CD4-positive, alpha-beta T cell (primary cell): ENCODE data around the gene GABARAPL2. TPM values are rescaled to one million over a fixed set of nuclear protein-coding genes. Genes with fewer than 3 reads are reported as not detected.

Experiments used
- ATAC-seq: fragments of 200-7000 bp; cut with Tn5 transposase; one replicate; pipeline ENCODE4 v1.10.0; 2022; ENCODE audit warnings: mild to moderate bottlenecking; ENCODE audit not compliant: poor library complexity
- CTCF ChIA-PET: fragments of 350-600 bp; sonication (Branson Sonifier 250); formaldehyde crosslinking; loops from one replicate; lab custom pipeline; 2021; ENCODE audit warnings: antibody characterized with exemption, inconsistent platforms; lab: Charles Lee
- POLR2A ChIA-PET: fragments of 350-600 bp; sonication (Branson Sonifier 250); formaldehyde crosslinking; loops from one replicate; lab custom pipeline; 2021; ENCODE audit warnings: antibody characterized with exemption, inconsistent platforms; lab: Charles Lee
- DNase-seq, 14 experiments: peaks; one replicate each; pipeline ENCODE4 v3.0.0-alpha.2; 2013 to 2020; ENCODE audit warnings: mixed read lengths in 2 of 14
- H3K27ac ChIP-seq, 2 donors: one replicate each; pipeline versions ENCODE4 v1.5.1 to v1.7.0; 2013; ENCODE audit warnings: low read length in 2 of 2, low read depth in 1 of 2, mild to moderate bottlenecking in 1 of 2
- H3K27me3 ChIP-seq, 2 experiments: 1 replicate in 1 of 2; 2 replicates in 1 of 2; pipeline versions ENCODE4 v1.6.1 to v1.7.0; 2013; ENCODE audit warnings: low read length in 2 of 2, control low read depth in 1 of 2, mild to moderate bottlenecking in 1 of 2, moderate library complexity in 1 of 2; ENCODE audit not compliant: insufficient read depth in 2 of 2, control insufficient read depth in 1 of 2
- H3K36me3 ChIP-seq: one replicate; pipeline ENCODE4 v1.6.1; 2013; ENCODE audit warnings: low read length, control low read depth; ENCODE audit not compliant: insufficient read depth
- H3K4me1 ChIP-seq: one replicate; pipeline ENCODE4 v1.6.1; 2013; ENCODE audit warnings: low read length, control low read depth; ENCODE audit not compliant: insufficient read depth
- H3K4me3 ChIP-seq: one replicate; pipeline ENCODE4 v1.5.1; 2013; ENCODE audit warnings: mild to moderate bottlenecking, low read length, moderate library complexity
- H3K9me3 ChIP-seq, 2 experiments: 1 replicate in 1 of 2; 2 replicates in 1 of 2; pipeline versions ENCODE4 v1.6.1 to v1.7.0; 2013; ENCODE audit warnings: low read length in 2 of 2, mild to moderate bottlenecking in 2 of 2, control low read depth in 1 of 2, moderate library complexity in 1 of 2; ENCODE audit not compliant: control insufficient read depth in 1 of 2, insufficient read depth in 1 of 2
- H3K27ac Mint-ChIP-seq: one replicate; pipeline ENCODE4 v1.8.0; 2020; ENCODE audit warnings: mixed read lengths
- H3K27me3 Mint-ChIP-seq: one replicate; pipeline ENCODE4 v1.8.0; 2021; ENCODE audit warnings: mixed read lengths
- H3K36me3 Mint-ChIP-seq: one replicate; pipeline ENCODE4 v1.8.0; 2021; ENCODE audit warnings: low read depth, mixed read lengths
- H3K4me1 Mint-ChIP-seq: one replicate; pipeline ENCODE4 v1.8.0; 2021; ENCODE audit warnings: low read depth, mixed read lengths
- H3K4me3 Mint-ChIP-seq: one replicate; pipeline ENCODE4 v1.8.0; 2020; ENCODE audit warnings: mild to moderate bottlenecking, mixed read lengths
- H3K9me3 Mint-ChIP-seq: one replicate; pipeline ENCODE4 v1.8.0; 2020; ENCODE audit warnings: mixed read lengths
- CTCF ChIP-seq: fragments of 200-600 bp; IDR thresholded peaks from one replicate; pipeline ENCODE4 v1.8.0; 2022; ENCODE audit warnings: antibody characterized with exemption, mild to moderate bottlenecking
- intact Hi-C, 2 experiments: fragments of 100-400 bp; cut with DNase I in 1 of 2; cut with micrococcal nuclease in 1 of 2; formaldehyde crosslinking; loops; one replicate each; pipeline versions ENCODE4 v1.15.1 to v1.9.0; 2023 to 2025; cut with DNase I, micrococcal nuclease
- total RNA-seq, 174 experiments: library from RNA in 2 of 174; stranded (reverse) in 2 of 174; gene quantifications; one replicate each; pipeline ENCODE4 v1.2.3 and lab custom pipeline; 2021 to 2026

The GABARAPL2 gene
- total RNA-seq, 2 experiments from 2014 or later, result 44.6 to 48.3 TPM

DNA sequence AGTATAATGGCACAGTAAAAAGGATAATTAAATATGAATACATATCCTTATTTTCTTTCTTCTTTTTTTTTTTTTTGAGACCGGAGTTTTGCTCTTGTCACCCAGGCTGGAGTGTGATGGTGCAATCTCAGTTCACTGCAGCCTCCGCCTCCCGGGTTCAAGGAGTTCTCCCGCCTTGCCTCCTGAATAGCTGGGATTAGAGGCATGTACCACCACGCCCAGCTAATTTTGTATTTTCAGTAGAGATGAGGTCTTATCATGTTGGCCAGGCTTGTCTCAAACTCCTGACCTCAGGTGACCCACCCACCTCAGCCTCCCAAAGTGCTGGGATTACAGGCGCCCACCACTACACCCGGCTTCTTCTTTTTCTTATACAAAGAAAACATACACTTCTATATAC is 12.0 kb downstream of the GABARAPL2 start:
- Mint-ChIP-seq H3K9me3 (no peaks in the 10 kb centered on the region), H3K27me3 (no peaks in the 10 kb centered on the region), H3K4me3 (no peak overlapping the region), H3K27ac (no peak overlapping the region), H3K36me3 (peaks cover 67% of the 10 kb centered on the region), H3K4me1 (peaks cover 24% of the 10 kb centered on the region)
- Histone ChIP-seq H3K36me3 (peaks cover 63% of the 10 kb centered on the region), H3K27me3 (no peaks in the 10 kb centered on the region), H3K27ac (no peak overlapping the region), H3K9me3 (no peaks in the 10 kb centered on the region), H3K4me1 (no peaks in the 10 kb centered on the region), H3K4me3 (no peak overlapping the region)
- intact Hi-C loops, result no loop called here
- TF ChIP-seq CTCF, result no peak
- ChIA-PET CTCF (interaction anchor here (1.4 to 1.9 kb wide), 2 partner anchors 14 to 61 kb away, joined by 4 to 8 read pairs; no protein-coding TSS in a partner anchor), POLR2A (no interaction called here)
- DNase-seq (no peak), ATAC-seq (no peak)

DNA sequence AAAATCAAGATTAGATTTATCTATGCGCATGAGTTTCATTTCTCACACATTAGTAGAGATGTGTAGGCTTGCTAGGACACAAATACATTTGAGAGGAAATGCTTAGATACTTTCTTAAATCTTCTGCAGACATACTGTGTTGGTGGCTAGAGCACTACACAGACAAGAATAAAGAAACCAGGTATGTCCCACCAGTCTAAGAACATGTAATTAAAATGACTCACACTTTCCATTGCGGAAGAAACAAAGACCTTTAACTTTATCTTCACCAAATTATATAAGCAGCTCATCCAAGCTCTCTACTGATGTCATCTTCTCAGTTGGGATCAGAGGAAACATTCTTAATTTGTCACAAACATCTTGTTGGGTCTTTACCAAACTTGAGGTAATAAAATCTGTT is 12.5 kb downstream of the GABARAPL2 start:
- Histone ChIP-seq H3K4me1 (no peaks in the 10 kb centered on the region), H3K36me3 (peaks cover 57% of the 10 kb centered on the region), H3K27ac (no peak overlapping the region), H3K4me3 (no peak overlapping the region), H3K9me3 (no peaks in the 10 kb centered on the region), H3K27me3 (no peaks in the 10 kb centered on the region)
- DNase-seq (no peak), ATAC-seq (no peak)
- ChIA-PET CTCF (interaction anchor here (1.4 kb wide), 1 partner anchor 61 kb away, joined by 8 read pairs; no protein-coding TSS in a partner anchor), POLR2A (no interaction called here)
- no peaks in the 10 kb centered on the region for H3K9me3 Mint-ChIP-seq
- H3K27ac Mint-ChIP-seq, result no peak overlapping the region
- no peak overlapping the region for H3K4me3 Mint-ChIP-seq
- no peak for TF ChIP-seq CTCF
- H3K4me1 Mint-ChIP-seq, result peaks cover 19% of the 10 kb centered on the region
- intact Hi-C loops, result no loop called here
- H3K36me3 Mint-ChIP-seq, result peaks cover 62% of the 10 kb centered on the region
- no peaks in the 10 kb centered on the region for H3K27me3 Mint-ChIP-seq

- Mint-ChIP-seq H3K4me3 (no peak overlapping the region), H3K36me3 (peaks cover 55% of the 10 kb centered on the region), H3K9me3 (no peaks in the 10 kb centered on the region), H3K27me3 (no peaks in the 10 kb centered on the region), H3K4me1 (peaks cover 14% of the 10 kb centered on the region), H3K27ac (no peak overlapping the region)
- no peak overlapping the region for H3K4me3 ChIP-seq
- DNase-seq, result no peak
- CTCF ChIA-PET, result interaction anchor here (1.4 kb wide), 1 partner anchor 62 kb away, joined by 8 read pairs; no protein-coding TSS in a partner anchor
- no peaks in the 10 kb centered on the region for H3K27me3 ChIP-seq
- ATAC-seq, result no peak
- no peak for TF ChIP-seq CTCF
- no peak overlapping the region for H3K27ac ChIP-seq
- no peaks in the 10 kb centered on the region for H3K4me1 ChIP-seq
- intact Hi-C loops, result no loop called here
- POLR2A ChIA-PET, result no interaction called here
- peaks cover 51% of the 10 kb centered on the region for H3K36me3 ChIP-seq
- H3K9me3 ChIP-seq, result no peaks in the 10 kb centered on the region
Observed at GRCh38 chr16:75579281-75579834, 13.2 kb downstream of the GABARAPL2 start.
